Effector memory CD4-positive, alpha-beta T cell (primary cell): ENCODE data around the gene C1D.

ENCODE experiments used
- DNase-seq, 3 donors: peaks; one replicate each; pipeline ENCODE4 v3.0.0-alpha.2; 2020
- H3K27ac ChIP-seq: 2 replicates; pipeline ENCODE4 v1.7.0; 2013; ENCODE audit warnings: mild to moderate bottlenecking, low read length, moderate library complexity; ENCODE audit not compliant: insufficient read depth, poor library complexity, severe bottlenecking
- H3K27me3 ChIP-seq: replicated peaks from 2 replicates; pipeline ENCODE4 v1.7.0; 2013; ENCODE audit warnings: mild to moderate bottlenecking, low read length; ENCODE audit not compliant: insufficient read depth, control insufficient read depth, poor library complexity, severe bottlenecking
- H3K36me3 ChIP-seq: 2 replicates; pipeline ENCODE4 v1.7.0; 2013; ENCODE audit warnings: mild to moderate bottlenecking, low read length, moderate library complexity; ENCODE audit not compliant: control insufficient read depth, insufficient read depth
- H3K4me1 ChIP-seq: 2 replicates; pipeline ENCODE4 v1.7.0; 2013; ENCODE audit warnings: low read length, mild to moderate bottlenecking; ENCODE audit not compliant: control insufficient read depth, insufficient read depth, poor library complexity, severe bottlenecking
- H3K4me3 ChIP-seq: 2 replicates; pipeline ENCODE4 v1.7.0; 2013; ENCODE audit warnings: low read length, low read depth, mild to moderate bottlenecking; ENCODE audit not compliant: insufficient read depth, poor library complexity, severe bottlenecking
- H3K9me3 ChIP-seq: 2 replicates; pipeline ENCODE4 v1.7.0; 2013; ENCODE audit warnings: mild to moderate bottlenecking, low read length, moderate library complexity; ENCODE audit not compliant: control insufficient read depth

C1D gene

GRCh38 chr2:68024450-68024849, 38.4 kb downstream of the C1D start:
- H3K4me1 ChIP-seq = no peaks in the 10 kb centered on the region
- DNase-seq = no peak
- H3K9me3 ChIP-seq = no peaks in the 10 kb centered on the region
- H3K4me3 ChIP-seq = no peak overlapping the region
- H3K27ac ChIP-seq = no peak overlapping the region
- no peaks in the 10 kb centered on the region for H3K36me3 ChIP-seq
- peaks cover 3% of the 10 kb centered on the region for H3K27me3 ChIP-seq

- Histone ChIP-seq H3K36me3 (no peaks in the 10 kb centered on the region), H3K27ac (no peak overlapping the region), H3K4me3 (no peak overlapping the region), H3K27me3 (peaks cover 3% of the 10 kb centered on the region), H3K4me1 (no peaks in the 10 kb centered on the region), H3K9me3 (no peaks in the 10 kb centered on the region)
- no peak for DNase-seq
Measured at GRCh38 chr2:68023904-68024303, 38.9 kb downstream of the C1D start.

GRCh38 chr2:68018727-68019126, 44.1 kb downstream of the C1D start:
- Histone ChIP-seq H3K9me3 (no peaks in the 10 kb centered on the region), H3K36me3 (no peaks in the 10 kb centered on the region), H3K27me3 (peaks cover 3% of the 10 kb centered on the region), H3K27ac (no peak overlapping the region), H3K4me1 (no peaks in the 10 kb centered on the region), H3K4me3 (no peak overlapping the region)
- no peak for DNase-seq

GRCh38 chr2:68009526-68009925, 53.3 kb downstream of the C1D start:
- DNase-seq = no peak
- Histone ChIP-seq H3K4me3 (no peak overlapping the region), H3K9me3 (no peaks in the 10 kb centered on the region), H3K4me1 (no peaks in the 10 kb centered on the region), H3K27ac (no peak overlapping the region), H3K36me3 (no peaks in the 10 kb centered on the region), H3K27me3 (peaks cover 4% of the 10 kb centered on the region)

GRCh38 chr2:68000170-68000825, 62.5 kb downstream of the C1D start:
- Histone ChIP-seq H3K4me1 (no peaks in the 10 kb centered on the region), H3K27me3 (no peaks in the 10 kb centered on the region), H3K36me3 (no peaks in the 10 kb centered on the region), H3K9me3 (no peaks in the 10 kb centered on the region), H3K27ac (no peak overlapping the region), H3K4me3 (no peak overlapping the region)
- DNase-seq = no peak

- Histone ChIP-seq H3K9me3 (no peaks in the 10 kb centered on the region), H3K36me3 (no peaks in the 10 kb centered on the region), H3K4me3 (no peak overlapping the region), H3K4me1 (no peaks in the 10 kb centered on the region), H3K27ac (no peak overlapping the region), H3K27me3 (no peaks in the 10 kb centered on the region)
- no peak for DNase-seq
Measured at GRCh38 chr2:67999332-67999731, 63.5 kb downstream of the C1D start.

- Histone ChIP-seq H3K27ac (no peak overlapping the region), H3K4me1 (no peaks in the 10 kb centered on the region), H3K36me3 (no peaks in the 10 kb centered on the region), H3K27me3 (no peaks in the 10 kb centered on the region), H3K4me3 (no peak overlapping the region), H3K9me3 (no peaks in the 10 kb centered on the region)
- no peak for DNase-seq
Measured at GRCh38 chr2:67997903-67998302, 64.9 kb downstream of the C1D start.

- H3K27me3 ChIP-seq = no peaks in the 10 kb centered on the region
- no peak overlapping the region for H3K27ac ChIP-seq
- no peaks in the 10 kb centered on the region for H3K36me3 ChIP-seq
- no peak overlapping the region for H3K4me3 ChIP-seq
- H3K4me1 ChIP-seq = no peaks in the 10 kb centered on the region
- no peak for DNase-seq
- no peaks in the 10 kb centered on the region for H3K9me3 ChIP-seq
Measured at GRCh38 chr2:67997528-67997900, 65.3 kb downstream of the C1D start.

- Histone ChIP-seq H3K36me3 (no peaks in the 10 kb centered on the region), H3K9me3 (no peaks in the 10 kb centered on the region), H3K4me3 (no peak overlapping the region), H3K27me3 (no peaks in the 10 kb centered on the region), H3K27ac (no peak overlapping the region), H3K4me1 (no peaks in the 10 kb centered on the region)
- no peak for DNase-seq
Measured at GRCh38 chr2:67996772-67997527, 65.9 kb downstream of the C1D start.

- H3K9me3 ChIP-seq = no peaks in the 10 kb centered on the region
- no peaks in the 10 kb centered on the region for H3K27me3 ChIP-seq
- DNase-seq = no peak
- no peaks in the 10 kb centered on the region for H3K36me3 ChIP-seq
- H3K4me3 ChIP-seq = no peak overlapping the region
- H3K4me1 ChIP-seq = no peaks in the 10 kb centered on the region
- no peak overlapping the region for H3K27ac ChIP-seq
Measured at GRCh38 chr2:67994716-67995115, 68.1 kb downstream of the C1D start.
